K562 (cell line): Measurements from ENCODE around the gene HEPACAM. TPM values are rescaled to one million over a fixed set of nuclear protein-coding genes. Genes with fewer than 3 reads are reported as not detected.

Source experiments
- BRCA1 ChIP-seq, 2 experiments: fragments of 450-650 bp in 1 of 2; sonication (generic) in 1 of 2; formaldehyde crosslinking in 1 of 2; IDR thresholded peaks; 2 replicates each; pipeline versions ENCODE4 v1.5.0 to v1.6.1; 2017 to 2020; ENCODE audit warnings: mild to moderate bottlenecking in 1 of 2, missing genetic modification reagents in 1 of 2
- CBFA2T2 ChIP-seq: fragments of 450-650 bp; conservative IDR thresholded peaks from 2 replicates; pipeline ENCODE4 v1.6.1; 2017; ENCODE audit warnings: mild to moderate bottlenecking
- CBX3 ChIP-seq, 2 experiments: IDR thresholded peaks; 1 replicate in 1 of 2; 2 replicates in 1 of 2; pipeline ENCODE4 v1.6.1; 2012; ENCODE audit warnings: inconsistent platforms in 2 of 2, low read length in 2 of 2, borderline replicate concordance in 1 of 2, control low read depth in 1 of 2
- EP300 ChIP-seq: IDR thresholded peaks from 2 replicates; pipeline ENCODE4 v1.6.1; 2012; ENCODE audit warnings: low read length, improper control_type of control experiment
- GABPB1 ChIP-seq: sonication (generic); formaldehyde crosslinking; IDR thresholded peaks from 2 replicates; pipeline ENCODE4 v1.8.0; 2022; ENCODE audit warnings: mild to moderate bottlenecking, missing genetic modification reagents
- JUNB ChIP-seq: fragments of 450-650 bp; formaldehyde crosslinking; conservative IDR thresholded peaks from 2 replicates; pipeline ENCODE4 v1.4.0; 2020; ENCODE audit warnings: mild to moderate bottlenecking
- NR2C1 ChIP-seq, 2 experiments: fragments of 450-650 bp; IDR thresholded peaks; 2 replicates each; pipeline ENCODE4 v1.6.1; 2017; ENCODE audit warnings: mild to moderate bottlenecking in 2 of 2, antibody characterized with exemption in 1 of 2, inconsistent platforms in 1 of 2, missing compliant biosample characterization in 1 of 2, missing genetic modification characterization in 1 of 2
- NR2C2 ChIP-seq, 2 experiments: fragments of 200-800 bp in 1 of 2; sonication (Bioruptor generic) in 1 of 2; sonication (generic) in 1 of 2; formaldehyde crosslinking in 1 of 2; IDR thresholded peaks; 2 replicates each; pipeline versions ENCODE4 v1.6.1 to v1.8.0; 2016 to 2022; ENCODE audit warnings: mild to moderate bottlenecking in 1 of 2, missing compliant biosample characterization in 1 of 2, missing genetic modification characterization in 1 of 2, missing genetic modification reagents in 1 of 2
- PKNOX1 ChIP-seq: fragments of 450-650 bp; IDR thresholded peaks from 2 replicates; pipeline ENCODE4 v1.6.1; 2016
- RBFOX2 ChIP-seq: fragments of 200-400 bp; formaldehyde crosslinking; IDR thresholded peaks from 2 replicates; pipeline ENCODE4 v1.6.1; 2017; ENCODE audit warnings: low read depth, mild to moderate bottlenecking, low read length, moderate library complexity
- RFX5 ChIP-seq: IDR thresholded peaks from 2 replicates; pipeline ENCODE4 v1.6.1; 2011; ENCODE audit warnings: low read depth, mild to moderate bottlenecking, improper control_type of control experiment, low read length
- SMAD3 ChIP-seq: fragments of 450-650 bp; formaldehyde crosslinking; conservative IDR thresholded peaks from 2 replicates; pipeline ENCODE4 v1.4.0; 2020; ENCODE audit warnings: mild to moderate bottlenecking
- SREBF2 ChIP-seq: sonication (generic); formaldehyde crosslinking; IDR thresholded peaks from 2 replicates; pipeline ENCODE4 v1.4.0; 2020; ENCODE audit warnings: mild to moderate bottlenecking, missing genetic modification reagents
- STAT5A ChIP-seq: IDR thresholded peaks from 2 replicates; pipeline ENCODE4 v1.6.1; 2012; ENCODE audit warnings: low read length, inconsistent platforms, borderline replicate concordance
- ZBTB34 ChIP-seq: fragments of 250-450 bp; sonication (Bioruptor Pico); IDR thresholded peaks from 2 replicates; pipeline ENCODE4 v1.8.0; 2021; ENCODE audit warnings: mild to moderate bottlenecking, moderate library complexity
- ZNF165 ChIP-seq: fragments of 250-450 bp; sonication (Bioruptor Pico); IDR thresholded peaks from 2 replicates; pipeline ENCODE4 v1.4.0; 2020; ENCODE audit warnings: borderline replicate concordance
- ZNF347 ChIP-seq: fragments of 450-650 bp; formaldehyde crosslinking; IDR thresholded peaks from 2 replicates; pipeline ENCODE4 v1.4.0; 2020; ENCODE audit warnings: low read depth, mild to moderate bottlenecking, moderate library complexity
- ZNF699 ChIP-seq: fragments of 250-450 bp; sonication (Bioruptor Pico); IDR thresholded peaks from 2 replicates; pipeline ENCODE4 v1.8.0; 2021; ENCODE audit warnings: mild to moderate bottlenecking, moderate library complexity; ENCODE audit not compliant: insufficient replicate concordance
- polyA plus RNA-seq, 8 experiments: library from polyadenylated mRNA; depleted of rRNA in 4 of 8; stranded (reverse) in 5 of 8; unstranded in 3 of 8; fragments of >200 nt; fragmentation: Nextera tagmentation in 2 of 8; fragmentation: Illumina TruSeq in 1 of 8; extraction: Ambion mirVana in 2 of 8; extraction: Trizol in 1 of 8; gene quantifications; 2 replicates each; pipeline versions ENCODE4 v1.2.1 to v1.2.3, GENCODE V29; 2011 to 2014; ENCODE audit warnings: inconsistent platforms in 1 of 8, missing spikeins in 1 of 8
- total RNA-seq, 7 experiments: library from RNA; depleted of rRNA in 6 of 7; stranded (reverse); fragments of >200 nt in 6 of 7; fragmentation: Illumina TruSeq in 2 of 7; extraction: Trizol in 2 of 7; gene quantifications; 2 replicates each; pipeline versions ENCODE4 v1.2.1 to v1.2.3, GENCODE V29; 2011 to 2021; ENCODE audit warnings: low replicate concordance in 1 of 7
- TF ChIP-seq, protein P1 (sequence below): sonication (generic); formaldehyde crosslinking; IDR thresholded peaks from 2 replicates; pipeline ENCODE4 v1.8.1; 2023; ENCODE audit warnings: mild to moderate bottlenecking, missing genetic modification reagents, moderate library complexity
- TF ChIP-seq, protein P2 (sequence below): fragments of 250-450 bp; sonication (Bioruptor Pico); IDR thresholded peaks from 2 replicates; pipeline ENCODE4 v1.8.0; 2022; ENCODE audit warnings: inconsistent platforms
- TF ChIP-seq, protein P3 (sequence below): fragments of 250-450 bp; sonication (Bioruptor Pico); IDR thresholded peaks from 2 replicates; pipeline ENCODE4 v1.6.1; 2021; ENCODE audit warnings: mild to moderate bottlenecking

Gene HEPACAM
- total and polyA plus RNA-seq, 9 of the 15 experiments (the other 6 are each of a cell fraction or from before 2014, with no cell fraction given) = not detected

- TF ChIP-seq, protein P1, sequence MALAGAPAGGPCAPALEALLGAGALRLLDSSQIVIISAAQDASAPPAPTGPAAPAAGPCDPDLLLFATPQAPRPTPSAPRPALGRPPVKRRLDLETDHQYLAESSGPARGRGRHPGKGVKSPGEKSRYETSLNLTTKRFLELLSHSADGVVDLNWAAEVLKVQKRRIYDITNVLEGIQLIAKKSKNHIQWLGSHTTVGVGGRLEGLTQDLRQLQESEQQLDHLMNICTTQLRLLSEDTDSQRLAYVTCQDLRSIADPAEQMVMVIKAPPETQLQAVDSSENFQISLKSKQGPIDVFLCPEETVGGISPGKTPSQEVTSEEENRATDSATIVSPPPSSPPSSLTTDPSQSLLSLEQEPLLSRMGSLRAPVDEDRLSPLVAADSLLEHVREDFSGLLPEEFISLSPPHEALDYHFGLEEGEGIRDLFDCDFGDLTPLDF (CRISPR knock-in tag) = peak; percentile 70; the same call in 1 of the 2 replicates
- TF ChIP-seq RBFOX2 (peak; percentile 93), SMAD3 (CRISPR knock-in tag) (no peak), NR2C1 (IDR thresholded peaks at IDR 0.05) (no peak), NR2C1 (tag; IDR thresholded peaks at IDR 0.05) (no peak), PKNOX1 (peak; percentile 83), RFX5 (no peak), SREBF2 (CRISPR knock-in tag) (no peak; the same call in 1 of the 2 replicates), ZBTB34 (no peak), JUNB (CRISPR knock-in tag) (no peak), CBX3 (IDR thresholded peaks at IDR 0.05; ENCODE audit: borderline replicate concordance in 1 of 2, low read length in 2 of 2) (no peak; a peak in 1 of 3 replicates), NR2C2 (CRISPR knock-in tag; IDR thresholded peaks at IDR 0.05) (no peak), NR2C2 (tag; IDR thresholded peaks at IDR 0.05) (no peak), CBFA2T2 (no peak), ZNF699 (CRISPR knock-in tag) (no peak), ZNF347 (CRISPR knock-in tag) (no peak), STAT5A (no peak), ZNF165 (CRISPR knock-in tag) (no peak), EP300 (peak; percentile 75; the same call in 1 of the 2 replicates), BRCA1 (IDR thresholded peaks at IDR 0.05) (no peak), BRCA1 (CRISPR knock-in tag; IDR thresholded peaks at IDR 0.05) (no peak), GABPB1 (CRISPR knock-in tag) (peak; percentile 90)
- TF ChIP-seq, protein P2, sequence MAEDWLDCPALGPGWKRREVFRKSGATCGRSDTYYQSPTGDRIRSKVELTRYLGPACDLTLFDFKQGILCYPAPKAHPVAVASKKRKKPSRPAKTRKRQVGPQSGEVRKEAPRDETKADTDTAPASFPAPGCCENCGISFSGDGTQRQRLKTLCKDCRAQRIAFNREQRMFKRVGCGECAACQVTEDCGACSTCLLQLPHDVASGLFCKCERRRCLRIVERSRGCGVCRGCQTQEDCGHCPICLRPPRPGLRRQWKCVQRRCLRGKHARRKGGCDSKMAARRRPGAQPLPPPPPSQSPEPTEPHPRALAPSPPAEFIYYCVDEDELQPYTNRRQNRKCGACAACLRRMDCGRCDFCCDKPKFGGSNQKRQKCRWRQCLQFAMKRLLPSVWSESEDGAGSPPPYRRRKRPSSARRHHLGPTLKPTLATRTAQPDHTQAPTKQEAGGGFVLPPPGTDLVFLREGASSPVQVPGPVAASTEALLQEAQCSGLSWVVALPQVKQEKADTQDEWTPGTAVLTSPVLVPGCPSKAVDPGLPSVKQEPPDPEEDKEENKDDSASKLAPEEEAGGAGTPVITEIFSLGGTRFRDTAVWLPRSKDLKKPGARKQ = no peak
- TF ChIP-seq, protein P3, sequence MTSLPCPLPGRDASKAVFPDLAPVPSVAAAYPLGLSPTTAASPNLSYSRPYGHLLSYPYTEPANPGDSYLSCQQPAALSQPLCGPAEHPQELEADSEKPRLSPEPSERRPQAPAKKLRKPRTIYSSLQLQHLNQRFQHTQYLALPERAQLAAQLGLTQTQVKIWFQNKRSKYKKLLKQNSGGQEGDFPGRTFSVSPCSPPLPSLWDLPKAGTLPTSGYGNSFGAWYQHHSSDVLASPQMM (CRISPR knock-in tag) = no peak
These were observed 18.1 kb upstream of the HEPACAM start, which contains the start of gene CCDC15 (continued) for GRCh38 chr11:124953753-124954589.
